ENCODE data around the gene TRERF1. TPM values are rescaled to one million over a fixed set of nuclear protein-coding genes. Genes with fewer than 3 reads are reported as not detected.
"Not testable (repeated sequence)": the region's sequence is repeated elsewhere in the genome, so short reads cannot be mapped to it uniquely, and the experiment has no call there.

TRERF1 gene
- total RNA-seq, 4 donors from 2014 or later = 14.7 to 22.0 (median 19.0) TPM

- TF ChIP-seq POLR2AphosphoS5 (IDR thresholded peaks at IDR 0.05) (no peak), POLR2A (IDR thresholded peaks at IDR 0.05) (no peak), EP300 (IDR thresholded peaks at IDR 0.05) (no peak)
- peaks cover 25% of the 10 kb centered on the region for H3K4me1 ChIP-seq
Measured at GRCh38 chr6:42220807-42221206, 230.9 kb downstream of the TRERF1 start.

DNA sequence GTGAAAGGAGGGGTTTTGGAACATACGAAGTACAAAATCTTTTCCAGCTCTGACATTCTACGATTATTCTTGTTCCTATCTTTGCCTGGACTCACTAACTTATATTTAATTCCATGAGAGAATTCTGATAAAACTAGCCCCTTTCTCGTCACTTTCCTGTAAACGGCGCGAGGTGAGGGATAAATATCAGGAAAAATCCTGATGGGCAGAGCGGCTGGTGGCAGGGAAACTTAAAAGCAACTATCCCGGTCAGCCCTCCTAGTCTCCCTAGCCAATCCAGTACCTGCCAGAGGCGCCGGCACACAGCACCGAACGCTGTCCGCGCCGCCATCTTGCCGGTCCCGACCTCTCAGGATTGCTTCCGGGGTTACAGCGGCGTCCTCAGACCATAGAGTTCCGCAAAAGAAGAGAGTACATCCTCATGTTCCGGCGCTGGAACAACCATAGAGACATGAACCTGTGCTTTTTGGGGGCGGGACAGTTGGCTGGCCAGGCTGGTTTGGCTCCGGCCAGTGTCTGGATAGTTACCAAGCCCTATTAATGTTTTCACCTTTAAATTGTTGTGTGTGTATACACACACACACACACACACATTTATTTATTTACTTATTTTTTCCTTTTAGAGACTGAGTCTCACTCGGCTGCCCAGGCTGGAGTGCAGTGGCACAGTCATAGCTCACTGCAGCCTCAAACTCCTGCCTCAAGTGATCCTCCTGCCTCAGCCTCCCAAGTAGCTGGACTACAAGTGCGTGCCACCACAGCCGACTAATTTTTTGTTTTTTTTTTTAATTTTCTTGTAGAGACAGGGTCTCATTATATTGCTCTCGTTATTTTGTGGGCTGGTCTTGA, 234.0 kb downstream of the TRERF1 start, which contains the start of gene MRPS10:
Gene MRPS10, minus strand, starts transcription at position 343 of the 849 bp plus-strand sequence. Its CDS starts 12 bp downstream, at position 331.
- peak; percentile 67 to 93 (median 80) for TF ChIP-seq POLR2AphosphoS5 (IDR thresholded peaks at IDR 0.05)
- peak; percentile 75 for TF ChIP-seq POLR2A (IDR thresholded peaks at IDR 0.05)
- no peak for TF ChIP-seq EP300 (IDR thresholded peaks at IDR 0.05)
- peaks cover 31% of the 10 kb centered on the region for H3K4me1 ChIP-seq
- no peaks in the 10 kb centered on the region for H3K9me3 ChIP-seq
- H3K27ac ChIP-seq = peak within 1 kb of the TSS; percentile 86
- no peaks in the 10 kb centered on the region for H3K27me3 ChIP-seq
- WGBS = 10% methylated on average over 29 of the region's 29 CpGs
- H3K4me3 ChIP-seq = peak within 1 kb of the TSS; percentile 78
- DNase-seq (ENCODE audit: low spot score in 2 of 2) = peak; percentile 95 to 96
- H3K36me3 ChIP-seq = peaks cover 14% of the 10 kb centered on the region

More at GRCh38 chr6:42220807-42221206, 230.9 kb downstream of the TRERF1 start:
- H3K9me3 ChIP-seq = no peaks in the 10 kb centered on the region
- WGBS = 79% methylated on average over 6 of the region's 6 CpGs
- no peak overlapping the region for H3K27ac ChIP-seq
- H3K36me3 ChIP-seq = no peaks in the 10 kb centered on the region
- no peak for DNase-seq (ENCODE audit: low spot score in 2 of 2)
- no peak overlapping the region for H3K4me3 ChIP-seq
- no peaks in the 10 kb centered on the region for H3K27me3 ChIP-seq

DNA sequence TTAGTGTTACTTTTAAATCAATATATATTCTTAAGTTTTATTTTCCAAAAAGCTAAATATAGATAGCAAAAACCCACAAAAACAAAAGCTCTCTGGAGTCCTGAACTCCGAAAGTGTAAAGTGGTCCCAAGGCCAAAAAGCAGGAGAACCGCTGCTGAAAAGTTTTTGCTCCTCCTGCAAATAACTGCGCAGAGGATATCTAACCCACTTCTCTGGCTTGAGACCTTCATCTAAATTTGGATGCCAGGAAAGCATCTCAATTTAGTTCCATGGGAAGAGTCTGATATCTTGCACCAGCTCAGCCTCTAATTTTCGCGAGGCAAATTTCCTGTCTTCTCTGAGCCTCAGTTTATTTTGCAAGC, 234.6 kb downstream of the TRERF1 start:
- DNase-seq (ENCODE audit: low spot score in 2 of 2) = no peak
- WGBS = 4% methylated on average over 5 of the region's 5 CpGs

DNA sequence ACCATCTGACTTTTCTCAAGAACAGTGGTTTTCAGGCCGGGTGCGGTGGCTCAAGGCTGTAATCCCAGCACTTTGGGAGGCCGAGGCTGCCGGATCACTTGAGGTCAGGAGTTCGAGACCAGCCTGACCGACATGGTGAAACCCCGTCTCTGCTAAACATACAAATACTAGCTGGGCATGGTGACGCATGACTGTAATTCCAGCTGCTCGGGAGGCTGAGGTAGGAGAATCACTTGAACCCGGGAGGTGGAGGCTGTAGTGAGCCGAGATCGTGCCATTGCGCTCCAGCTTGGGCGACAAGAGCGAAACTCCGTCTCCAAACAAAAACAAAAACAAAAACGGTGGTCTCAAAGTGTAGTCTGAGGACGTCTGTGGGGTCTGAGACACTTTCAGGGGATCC, 235.2 kb downstream of the TRERF1 start:
- not testable (repeated sequence) for H3K9me3 ChIP-seq; H3K27me3 ChIP-seq; H3K27ac ChIP-seq; DNase-seq (ENCODE audit: low spot score in 2 of 2)
- 84% methylated on average over 18 of the region's 18 CpGs for WGBS
- peaks cover 21% of the 10 kb centered on the region for H3K36me3 ChIP-seq
- H3K4me3 ChIP-seq = peak overlapping the region; percentile 78
- peaks cover 31% of the 10 kb centered on the region for H3K4me1 ChIP-seq

More for the DNA sequence above, 234.6 kb downstream of the TRERF1 start:
- TF ChIP-seq EP300 (IDR thresholded peaks at IDR 0.05) (no peak), CTCF (IDR thresholded peaks at IDR 0.05) (no peak), POLR2AphosphoS5 (IDR thresholded peaks at IDR 0.05) (no peak), POLR2A (IDR thresholded peaks at IDR 0.05) (no peak)
- H3K4me3 ChIP-seq = peak overlapping the region; percentile 78
- H3K27me3 ChIP-seq = no peaks in the 10 kb centered on the region
- H3K27ac ChIP-seq = peak overlapping the region; percentile 86
- H3K9me3 ChIP-seq = no peaks in the 10 kb centered on the region
- H3K4me1 ChIP-seq = peaks cover 31% of the 10 kb centered on the region
- peaks cover 17% of the 10 kb centered on the region for H3K36me3 ChIP-seq

GRCh38 chr6:42212442-42212841, 239.3 kb downstream of the TRERF1 start:
- Histone ChIP-seq H3K4me3 (no peak overlapping the region), H3K27me3 (no peaks in the 10 kb centered on the region), H3K4me1 (peaks cover 18% of the 10 kb centered on the region), H3K9me3 (no peaks in the 10 kb centered on the region), H3K36me3 (peaks cover 57% of the 10 kb centered on the region), H3K27ac (no peak overlapping the region)
- WGBS = 61% methylated on average over 3 of the region's 3 CpGs
- TF ChIP-seq EP300 (IDR thresholded peaks at IDR 0.05) = no peak
- no peak for TF ChIP-seq POLR2AphosphoS5 (IDR thresholded peaks at IDR 0.05)
- no peak for TF ChIP-seq CTCF (IDR thresholded peaks at IDR 0.05)
- no peak for TF ChIP-seq POLR2A (IDR thresholded peaks at IDR 0.05)
- no peak for DNase-seq (ENCODE audit: low spot score in 2 of 2)

DNA sequence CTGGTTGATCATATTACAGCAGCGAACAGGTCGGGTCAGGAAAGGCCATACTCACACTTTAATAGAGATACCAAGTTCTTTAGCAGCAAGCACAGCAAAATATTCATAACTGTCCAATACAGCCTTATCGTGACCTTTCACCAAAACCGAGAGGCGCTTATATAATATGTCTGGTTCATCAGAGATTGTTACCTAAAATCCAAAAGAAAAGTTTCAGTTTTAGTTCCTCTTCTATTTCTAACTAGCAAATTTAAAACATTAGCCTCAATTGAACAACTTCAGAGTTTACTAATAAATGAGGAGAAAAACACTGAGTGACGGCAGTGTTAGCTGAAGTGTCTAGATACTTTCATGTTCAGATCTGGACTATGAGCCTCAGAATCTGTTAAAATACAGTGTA, 240.0 kb downstream of the TRERF1 start:
- peaks cover 13% of the 10 kb centered on the region for H3K4me1 ChIP-seq
- peaks cover 64% of the 10 kb centered on the region for H3K36me3 ChIP-seq
- no peak for DNase-seq (ENCODE audit: low spot score in 2 of 2)
- no peak overlapping the region for H3K27ac ChIP-seq
- no peak overlapping the region for H3K4me3 ChIP-seq
- TF ChIP-seq CTCF (IDR thresholded peaks at IDR 0.05) (no peak), EP300 (IDR thresholded peaks at IDR 0.05) (no peak), POLR2A (IDR thresholded peaks at IDR 0.05) (no peak), POLR2AphosphoS5 (IDR thresholded peaks at IDR 0.05) (no peak)
- H3K9me3 ChIP-seq = no peaks in the 10 kb centered on the region
- WGBS = 92% methylated on average over 6 of the region's 6 CpGs
- H3K27me3 ChIP-seq = no peaks in the 10 kb centered on the region

All from suprapubic skin (tissue), 4 donors.